ENCODE results near the gene CHKA.

The CHKA gene

GRCh38 chr11:68043349-68044144, 77.6 kb downstream of the CHKA start:
- peak; percentile 62 for DNase-seq

- no peak for DNase-seq
These were observed 78.2 kb downstream of the CHKA start for GRCh38 chr11:68043029-68043348.

GRCh38 chr11:68042219-68043028, 78.8 kb downstream of the CHKA start:
- no peak for DNase-seq

- DNase-seq = no peak
These were observed 79.5 kb downstream of the CHKA start for GRCh38 chr11:68041617-68042218.

GRCh38 chr11:68040957-68041591, 80.1 kb downstream of the CHKA start:
- DNase-seq = no peak

- DNase-seq = peak; percentile 15
These were observed 80.9 kb downstream of the CHKA start for GRCh38 chr11:68040101-68040956.

- DNase-seq = no peak
These were observed 81.6 kb downstream of the CHKA start for GRCh38 chr11:68039526-68040086.

GRCh38 chr11:68038718-68039525, 82.3 kb downstream of the CHKA start, which contains the start of gene TCIRG1:
Gene TCIRG1, plus strand, starts transcription at chr11:68039025. Its CDS starts 2,247 bp downstream, at chr11:68041272.
- DNase-seq = no peak

- DNase-seq = no peak
These were observed 82.9 kb downstream of the CHKA start for GRCh38 chr11:68038226-68038717.

- no peak for DNase-seq
These were observed 83.6 kb downstream of the CHKA start for GRCh38 chr11:68037411-68038225.

GRCh38 chr11:68036717-68037239, 84.4 kb downstream of the CHKA start:
- no peak for DNase-seq

- DNase-seq = no peak
These were observed 85.0 kb downstream of the CHKA start for GRCh38 chr11:68036141-68036716.

GRCh38 chr11:68035266-68035876, 85.8 kb downstream of the CHKA start:
- no peak for DNase-seq

GRCh38 chr11:68033708-68034045, 87.5 kb downstream of the CHKA start:
- DNase-seq = no peak

- no peak for DNase-seq
These were observed 88.0 kb downstream of the CHKA start for GRCh38 chr11:68032997-68033707.

GRCh38 chr11:68032003-68032402, 89.2 kb downstream of the CHKA start:
- no peak for DNase-seq

- DNase-seq = no peak
These were observed 90.1 kb downstream of the CHKA start for GRCh38 chr11:68031144-68031464.

Data from NCI-H2107 (cell line).